Vagina (tissue), 2 donors: ENCODE measurements around the gene FAH.

ENCODE experiments used
- CTCF ChIP-seq, 3 experiments: fragments of 450-650 bp in 2 of 3; fragments of 200-600 bp in 1 of 3; sonication (generic) in 1 of 3; IDR thresholded peaks; one replicate each; pipeline ENCODE4 v1.5.1; 2017 to 2019; ENCODE audit warnings: antibody characterized with exemption in 3 of 3, mild to moderate bottlenecking in 2 of 3, moderate library complexity in 2 of 3
- POLR2A ChIP-seq, 2 donors: fragments of 450-650 bp; IDR thresholded peaks; one replicate each; pipeline ENCODE4 v1.6.1; 2017; ENCODE audit warnings: antibody characterized with exemption in 2 of 2, mild to moderate bottlenecking in 2 of 2, moderate library complexity in 2 of 2
- POLR2AphosphoS5 ChIP-seq, 2 donors: sonication (generic); formaldehyde crosslinking; IDR thresholded peaks; one replicate each; pipeline ENCODE4 v1.9.0; 2017; ENCODE audit warnings: antibody characterized with exemption in 2 of 2, mild to moderate bottlenecking in 2 of 2, low read depth in 1 of 2; ENCODE audit not compliant: insufficient read depth in 1 of 2

GRCh38 chr15:80107774-80108173 is 45.0 kb upstream of the FAH start:
- no peak for TF ChIP-seq POLR2A (IDR thresholded peaks at IDR 0.05)
- no peak for TF ChIP-seq CTCF (IDR thresholded peaks at IDR 0.05)
- no peak for TF ChIP-seq POLR2AphosphoS5 (IDR thresholded peaks at IDR 0.05; ENCODE audit: insufficient read depth in 1 of 2, low read depth in 1 of 2)
